ENCODE data around the gene KIAA1671.

The KIAA1671 gene

GRCh38 chr22:24982301-24983056 lies 30.0 kb downstream of the KIAA1671 start:
- no peak for DNase-seq

GRCh38 chr22:24983151-24983550 lies 30.6 kb downstream of the KIAA1671 start:
- no peak for DNase-seq

- DNase-seq, result no peak
These were observed 31.6 kb downstream of the KIAA1671 start for GRCh38 chr22:24984122-24984521.

GRCh38 chr22:24985826-24986214 lies 33.3 kb downstream of the KIAA1671 start:
- DNase-seq, result no peak

- no peak for DNase-seq
These were observed 34.3 kb downstream of the KIAA1671 start for GRCh38 chr22:24986816-24987215.

GRCh38 chr22:24989135-24989534 lies 36.6 kb downstream of the KIAA1671 start:
- no peak for DNase-seq

- no peak for DNase-seq
These were observed 37.0 kb downstream of the KIAA1671 start for GRCh38 chr22:24989541-24989951.

GRCh38 chr22:24990344-24990905 lies 37.9 kb downstream of the KIAA1671 start:
- DNase-seq, result no peak

- no peak for DNase-seq
These were observed 40.4 kb downstream of the KIAA1671 start for GRCh38 chr22:24992946-24993345.

- no peak for DNase-seq
These were observed 41.7 kb downstream of the KIAA1671 start for GRCh38 chr22:24994070-24994763.

- DNase-seq, result no peak
These were observed 43.2 kb downstream of the KIAA1671 start for GRCh38 chr22:24995649-24996180.

- no peak for DNase-seq
These were observed 44.0 kb downstream of the KIAA1671 start for GRCh38 chr22:24996420-24996952.

GRCh38 chr22:24997023-24997422 lies 44.5 kb downstream of the KIAA1671 start:
- DNase-seq, result no peak

- DNase-seq, result no peak
These were observed 48.2 kb downstream of the KIAA1671 start for GRCh38 chr22:25000686-25001085.

- DNase-seq, result no peak
These were observed 49.9 kb downstream of the KIAA1671 start for GRCh38 chr22:25002241-25002985.

GRCh38 chr22:25006354-25006753 lies 53.8 kb downstream of the KIAA1671 start:
- no peak for DNase-seq

GRCh38 chr22:25007444-25008106 lies 55.1 kb downstream of the KIAA1671 start:
- DNase-seq, result no peak

GRCh38 chr22:25008666-25009065 lies 56.1 kb downstream of the KIAA1671 start:
- DNase-seq, result no peak

- DNase-seq, result no peak
These were observed 60.2 kb downstream of the KIAA1671 start for GRCh38 chr22:25012741-25013143.

GRCh38 chr22:25013607-25014006 lies 61.1 kb downstream of the KIAA1671 start:
- no peak for DNase-seq

GRCh38 chr22:25014896-25015755 lies 62.6 kb downstream of the KIAA1671 start:
- no peak for DNase-seq
